Limb (tissue), 2 donors: Measurements from ENCODE around the gene MLLT3.

ENCODE experiments used
- DNase-seq, 2 donors: peaks; one replicate each; pipeline ENCODE4 v3.0.0-alpha.2; 2016; ENCODE audit errors: extremely low spot score in 2 of 2

The MLLT3 gene

GRCh38 chr9:20418485-20418884 is 203.8 kb downstream of the MLLT3 start:
- no peak for DNase-seq

GRCh38 chr9:20417373-20418080 is 204.8 kb downstream of the MLLT3 start:
- no peak for DNase-seq

- no peak for DNase-seq
Measured at GRCh38 chr9:20414150-20414549, 208.1 kb downstream of the MLLT3 start.

- no peak for DNase-seq
Measured at GRCh38 chr9:20409321-20410092, 212.8 kb downstream of the MLLT3 start.

GRCh38 chr9:20408513-20408912 is 213.8 kb downstream of the MLLT3 start:
- DNase-seq, result no peak

- DNase-seq, result no peak
Measured at GRCh38 chr9:20407013-20407412, 215.3 kb downstream of the MLLT3 start.

GRCh38 chr9:20406344-20406743 is 216.0 kb downstream of the MLLT3 start:
- no peak for DNase-seq

GRCh38 chr9:20405616-20406015 is 216.7 kb downstream of the MLLT3 start:
- no peak for DNase-seq

- DNase-seq, result no peak
Measured at GRCh38 chr9:20405078-20405477, 217.2 kb downstream of the MLLT3 start.

GRCh38 chr9:20404192-20404813 is 218.0 kb downstream of the MLLT3 start:
- DNase-seq, result no peak

GRCh38 chr9:20403346-20403745 is 219.0 kb downstream of the MLLT3 start:
- no peak for DNase-seq

- DNase-seq, result no peak
Measured at GRCh38 chr9:20402273-20402875, 219.9 kb downstream of the MLLT3 start.

GRCh38 chr9:20398536-20399338 is 223.6 kb downstream of the MLLT3 start:
- no peak for DNase-seq

GRCh38 chr9:20397348-20397747 is 225.0 kb downstream of the MLLT3 start:
- DNase-seq, result no peak

GRCh38 chr9:20396509-20396908 is 225.8 kb downstream of the MLLT3 start:
- DNase-seq, result no peak

GRCh38 chr9:20395651-20396050 is 226.6 kb downstream of the MLLT3 start:
- no peak for DNase-seq

- DNase-seq, result no peak
Measured at GRCh38 chr9:20394969-20395368, 227.3 kb downstream of the MLLT3 start.

GRCh38 chr9:20391208-20391607 is 231.1 kb downstream of the MLLT3 start:
- DNase-seq, result no peak

GRCh38 chr9:20390400-20390799 is 231.9 kb downstream of the MLLT3 start:
- DNase-seq, result no peak

- DNase-seq, result no peak
Measured at GRCh38 chr9:20387062-20387461, 235.2 kb downstream of the MLLT3 start.

- no peak for DNase-seq
Measured at GRCh38 chr9:20384642-20385041, 237.7 kb downstream of the MLLT3 start.
